ENCODE data around the gene PGAP3.
A peak's percentile ranks its signal among the peaks of the same experiment; 100 is the strongest.

PGAP3 gene

GRCh38 chr17:39633570-39634183, 54.2 kb downstream of the PGAP3 start:
- no peak for DNase-seq

DNA sequence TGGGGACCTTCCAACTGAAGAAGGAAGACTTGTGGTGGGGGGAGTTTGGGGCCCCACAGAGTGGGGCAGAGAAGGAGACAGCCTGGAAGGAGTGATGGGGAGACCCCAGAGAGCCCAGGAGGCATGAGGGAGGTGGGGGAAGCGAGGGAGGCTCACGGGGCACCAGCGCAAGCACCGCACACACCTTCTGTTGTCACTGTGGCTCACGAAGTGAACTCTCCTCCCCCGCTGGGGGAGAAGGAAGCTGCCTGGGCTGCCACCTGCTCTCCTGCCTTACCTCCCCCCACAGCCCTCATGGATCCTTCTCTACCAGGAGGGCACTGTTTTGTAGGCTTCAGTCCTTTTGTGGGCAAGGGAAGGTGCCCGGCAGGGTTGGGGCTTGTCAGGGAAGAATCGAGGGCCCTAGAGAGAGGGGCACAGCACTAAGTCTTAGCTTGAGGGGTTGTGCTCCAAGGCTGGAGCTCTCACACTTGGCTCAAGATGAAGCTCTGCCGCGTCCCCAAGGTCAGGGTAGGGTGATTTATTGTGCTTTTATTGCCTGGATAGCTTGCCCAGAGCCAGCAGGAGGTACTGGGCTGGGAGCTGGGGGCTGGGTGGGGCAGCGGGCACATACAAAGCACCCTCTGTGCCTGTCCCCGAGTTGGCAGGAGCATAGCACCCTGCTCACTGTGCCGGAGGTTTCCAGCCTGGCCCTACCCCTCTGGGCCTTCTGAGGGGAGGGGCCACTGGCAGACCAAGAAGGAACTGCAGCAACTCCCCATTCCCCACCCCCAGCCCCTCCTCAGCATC, 55.5 kb downstream of the PGAP3 start:
- DNase-seq, result no peak

DNA sequence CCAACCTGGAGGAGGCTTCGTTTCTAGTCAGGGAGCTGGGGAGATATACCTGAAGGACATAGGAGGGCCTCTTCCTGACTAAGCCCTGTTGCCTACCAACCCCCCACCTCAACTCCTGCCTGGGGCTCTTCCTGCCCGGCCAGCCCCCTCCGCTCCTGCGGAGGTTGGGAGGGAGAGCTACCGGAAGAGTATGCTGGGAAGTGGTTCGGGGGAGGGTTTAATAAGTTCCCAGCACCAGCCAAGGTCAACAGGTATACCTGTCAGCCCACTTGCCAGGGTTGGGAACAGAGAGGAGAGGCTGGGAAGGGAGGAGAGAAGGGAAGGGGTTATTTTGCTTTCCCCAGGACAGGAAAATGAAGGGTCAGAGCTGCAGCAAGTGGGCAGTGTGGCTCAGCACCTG, 56.5 kb downstream of the PGAP3 start:
- DNase-seq, result no peak

DNA sequence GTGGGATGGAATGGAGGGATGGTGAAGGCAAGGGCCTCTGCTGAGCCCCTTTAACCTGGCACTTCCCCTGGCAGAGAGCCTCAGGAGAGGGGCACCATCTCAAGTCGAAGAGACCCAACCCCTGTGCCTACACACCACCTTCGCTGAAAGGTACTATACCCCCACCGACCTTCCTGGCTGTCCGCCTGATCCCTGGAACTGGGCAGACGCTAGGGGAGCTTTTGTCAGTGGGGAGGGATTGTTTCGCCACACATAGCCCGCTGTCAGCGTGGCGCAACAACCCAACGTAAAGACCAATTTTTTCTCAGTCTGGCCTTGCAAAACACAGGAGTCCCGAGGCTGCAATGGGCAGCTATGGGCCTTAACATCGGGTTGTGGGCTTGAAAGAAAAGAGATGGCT, 58.0 kb downstream of the PGAP3 start:
- DNase-seq, result peak; percentile 80

- no peak for DNase-seq
These were observed 58.4 kb downstream of the PGAP3 start for GRCh38 chr17:39629494-39629880.

- no peak for DNase-seq
These were observed 59.0 kb downstream of the PGAP3 start for GRCh38 chr17:39628655-39629493.

- no peak for DNase-seq
These were observed 59.9 kb downstream of the PGAP3 start for GRCh38 chr17:39627712-39628516.

DNA sequence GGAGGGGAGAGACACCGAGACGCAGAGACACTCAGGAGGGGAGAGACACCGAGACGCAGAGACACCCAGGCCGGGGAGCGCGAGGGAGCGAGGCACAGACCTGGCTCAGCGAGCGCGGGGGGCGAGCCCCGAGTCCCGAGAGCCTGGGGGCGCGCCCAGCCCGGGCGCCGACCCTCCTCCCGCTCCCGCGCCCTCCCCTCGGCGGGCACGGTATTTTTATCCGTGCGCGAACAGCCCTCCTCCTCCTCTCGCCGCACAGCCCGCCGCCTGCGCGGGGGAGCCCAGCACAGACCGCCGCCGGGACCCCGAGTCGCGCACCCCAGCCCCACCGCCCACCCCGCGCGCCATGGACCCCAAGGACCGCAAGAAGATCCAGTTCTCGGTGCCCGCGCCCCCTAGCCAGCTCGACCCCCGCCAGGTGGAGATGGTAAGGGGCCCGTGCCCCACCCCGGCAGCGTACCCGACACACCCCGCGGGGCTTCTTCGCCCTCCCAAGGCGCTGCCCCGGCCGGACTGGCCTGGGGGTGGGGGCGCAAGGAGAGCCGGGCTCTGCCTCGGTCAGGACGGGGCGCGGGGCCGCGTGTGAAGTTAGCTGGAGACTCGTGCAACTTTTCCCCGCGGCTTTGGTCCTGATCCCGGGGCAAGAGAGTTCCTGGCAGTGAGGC, 60.7 kb downstream of the PGAP3 start:
- DNase-seq, result no peak

GRCh38 chr17:39626171-39627046, 61.4 kb downstream of the PGAP3 start, which contains the start of gene PPP1R1B:
TSS of gene PPP1R1B (plus strand) at chr17:39626952. CDS start at chr17:39627393, 441 bp downstream.
- no peak for DNase-seq

DNA sequence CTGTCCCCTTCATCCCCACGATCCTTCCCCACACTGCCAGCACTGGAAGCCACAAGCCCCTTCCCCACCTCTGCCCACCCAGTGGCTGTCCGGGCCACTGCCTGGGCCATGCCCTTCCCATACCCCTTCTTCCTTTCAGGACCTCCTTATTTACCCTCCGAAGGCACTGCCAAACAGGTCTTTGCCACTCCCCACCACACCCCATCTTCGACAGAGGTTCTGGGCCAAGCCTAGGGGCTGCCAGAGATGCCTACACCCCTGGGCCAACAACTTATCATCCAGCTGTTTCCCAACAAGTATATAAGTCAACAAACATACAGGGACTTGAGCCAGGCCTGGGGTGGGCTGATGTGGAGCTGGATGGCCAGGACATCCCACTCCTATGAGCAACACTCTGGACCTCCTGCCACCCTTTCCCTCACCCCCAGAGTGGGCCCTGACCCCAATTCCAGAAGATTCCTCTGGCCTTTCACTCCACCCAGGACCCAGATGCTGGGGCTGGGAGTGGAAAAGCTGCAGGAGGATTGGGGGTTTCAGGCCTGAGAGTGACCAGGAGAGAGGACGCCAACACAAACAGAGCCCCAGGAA, 62.6 kb downstream of the PGAP3 start:
- DNase-seq, result no peak

DNA sequence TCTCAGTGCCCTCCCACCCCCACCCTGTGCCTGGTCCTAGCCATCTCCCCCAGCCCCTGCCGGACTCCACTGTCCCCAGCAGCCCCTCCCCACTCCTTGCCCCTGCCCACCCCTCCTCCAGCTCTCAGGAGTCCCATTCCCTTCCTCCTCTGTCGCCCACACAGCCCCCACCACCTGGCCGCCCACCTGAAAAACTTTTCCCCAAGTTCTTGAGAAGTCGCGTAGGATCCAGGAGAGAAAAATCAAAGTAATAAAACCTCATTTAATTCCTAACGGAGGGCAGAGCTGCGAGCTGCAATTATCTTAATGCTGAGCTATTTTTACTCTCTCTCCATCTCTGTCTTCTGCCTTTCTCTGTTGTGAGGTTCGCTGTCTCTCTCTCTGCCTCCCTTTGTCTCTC, 63.5 kb downstream of the PGAP3 start:
- no peak for DNase-seq

GRCh38 chr17:39623356-39623950, 64.4 kb downstream of the PGAP3 start:
- DNase-seq, result peak; percentile 59

GRCh38 chr17:39622380-39623006, 65.4 kb downstream of the PGAP3 start:
- DNase-seq, result no peak

DNA sequence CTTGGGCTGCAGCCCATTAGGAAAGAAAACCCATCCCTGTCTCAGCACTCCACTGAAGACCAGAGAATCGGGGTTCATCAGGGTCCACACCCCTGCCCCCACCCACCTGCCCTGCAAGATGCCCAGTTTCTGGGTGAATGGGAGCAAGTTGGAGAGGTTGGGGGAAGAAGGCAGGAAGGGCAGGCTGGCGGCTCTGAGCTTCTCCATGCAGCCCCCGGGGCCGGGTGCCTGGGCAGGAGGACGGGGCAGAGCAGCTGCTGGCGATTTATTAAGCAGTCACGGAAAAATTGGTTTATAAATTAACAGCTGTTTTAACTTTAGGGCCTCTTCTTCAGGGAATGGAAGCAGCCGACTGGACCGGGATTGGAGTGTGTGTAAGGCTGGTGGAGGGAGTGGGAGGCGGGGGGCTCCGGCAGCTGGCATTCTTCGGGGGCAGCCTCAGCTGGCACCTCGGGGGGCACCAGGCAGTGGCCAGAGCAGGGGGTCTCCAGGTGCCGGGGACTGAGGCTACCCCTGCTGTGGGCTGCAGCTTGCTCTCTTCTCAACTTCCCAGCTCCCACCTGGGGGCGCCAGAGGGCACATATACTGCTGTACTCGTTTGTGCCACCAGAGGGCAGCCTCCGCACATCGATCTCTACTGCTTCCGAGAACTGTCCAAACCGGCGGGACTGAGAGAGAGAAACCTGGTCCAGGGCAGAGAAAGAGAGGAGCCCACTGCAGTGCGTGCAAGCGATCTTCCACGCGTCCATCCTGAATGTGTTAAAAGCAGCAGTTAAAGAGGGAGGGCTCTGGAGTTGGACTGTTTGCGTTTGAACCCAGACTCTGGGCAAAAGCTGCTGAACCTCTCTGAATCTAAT, 66.1 kb downstream of the PGAP3 start:
- DNase-seq, result peak; percentile 78
